Measurements from ENCODE around the gene ITPA.

- TF ChIP-seq CTCF (IDR thresholded peaks at IDR 0.05) = no peak
- TF ChIP-seq POLR2AphosphoS5 (IDR thresholded peaks at IDR 0.05; ENCODE audit: insufficient read depth in 1 of 2, low read depth in 1 of 2) = no peak
Observed at GRCh38 chr20:3221398-3222226, 12.3 kb downstream of the ITPA start.
